ENCODE measurements around the gene GRK7.

GRCh38 chr3:141723255-141723654 lies 40.0 kb upstream of the GRK7 start:
- no peak for TF ChIP-seq CTCF (IDR thresholded peaks at IDR 0.05)
- TF ChIP-seq POLR2A (IDR thresholded peaks at IDR 0.05): no peak
